Activated CD4-positive, CD25-positive, alpha-beta regulatory T cell treated with anti-CD3 and anti-CD28 coated beads, Interleukin-2, amount 50 U/mL, for 72 hours (primary cell): Measurements from ENCODE around the gene RUNX2.
A peak's percentile ranks its signal among the peaks of the same experiment; 100 is the strongest.
"Not testable (repeated sequence)": the region's sequence is repeated elsewhere in the genome, so short reads cannot be mapped to it uniquely, and the experiment has no call there.

Experiments used
- DNase-seq: peaks from one replicate; pipeline ENCODE4 v3.0.0; 2021

The RUNX2 gene

GRCh38 chr6:45655745-45656476, 327.8 kb downstream of the RUNX2 start:
- no peak for DNase-seq

GRCh38 chr6:45657226-45657625, 329.1 kb downstream of the RUNX2 start:
- DNase-seq = no peak

GRCh38 chr6:45658400-45658799, 330.3 kb downstream of the RUNX2 start:
- DNase-seq = no peak

GRCh38 chr6:45658958-45659357, 330.8 kb downstream of the RUNX2 start:
- no peak for DNase-seq

- no peak for DNase-seq
Observed at GRCh38 chr6:45661661-45662060, 333.5 kb downstream of the RUNX2 start.

GRCh38 chr6:45663251-45664221, 335.4 kb downstream of the RUNX2 start:
- DNase-seq = peak; percentile 50

- DNase-seq = no peak
Observed at GRCh38 chr6:45664707-45665106, 336.6 kb downstream of the RUNX2 start.

- DNase-seq = no peak
Observed at GRCh38 chr6:45665859-45666258, 337.7 kb downstream of the RUNX2 start.

- DNase-seq = no peak
Observed at GRCh38 chr6:45666846-45667245, 338.7 kb downstream of the RUNX2 start.

- DNase-seq = no peak
Observed at GRCh38 chr6:45667300-45667699, 339.2 kb downstream of the RUNX2 start.

- no peak for DNase-seq
Observed at GRCh38 chr6:45667766-45668165, 339.6 kb downstream of the RUNX2 start.

- no peak for DNase-seq
Observed at GRCh38 chr6:45668705-45669104, 340.6 kb downstream of the RUNX2 start.

GRCh38 chr6:45673167-45673566, 345.0 kb downstream of the RUNX2 start:
- not testable (repeated sequence) for DNase-seq

- DNase-seq = not testable (repeated sequence)
Observed at GRCh38 chr6:45675166-45675565, 347.0 kb downstream of the RUNX2 start.

GRCh38 chr6:45675634-45676033, 347.5 kb downstream of the RUNX2 start:
- DNase-seq = no peak

- no peak for DNase-seq
Observed at GRCh38 chr6:45676380-45676779, 348.2 kb downstream of the RUNX2 start.

- peak; percentile 41 for DNase-seq
Observed at GRCh38 chr6:45677381-45678284, 349.5 kb downstream of the RUNX2 start.

GRCh38 chr6:45678285-45678607, 350.1 kb downstream of the RUNX2 start:
- DNase-seq = no peak

- DNase-seq = no peak
Observed at GRCh38 chr6:45679163-45679562, 351.0 kb downstream of the RUNX2 start.

GRCh38 chr6:45679631-45680030, 351.5 kb downstream of the RUNX2 start:
- no peak for DNase-seq

- no peak for DNase-seq
Observed at GRCh38 chr6:45681860-45682511, 353.9 kb downstream of the RUNX2 start.

- no peak for DNase-seq
Observed at GRCh38 chr6:45684476-45684875, 356.3 kb downstream of the RUNX2 start.

GRCh38 chr6:45685076-45685475, 356.9 kb downstream of the RUNX2 start:
- DNase-seq = no peak
